CD4-positive, alpha-beta T cell treated with Interleukin-4 for 1 hour (primary cell): ENCODE results near the gene COG8.
"Not testable (repeated sequence)": the region's sequence is repeated elsewhere in the genome, so short reads cannot be mapped to it uniquely, and the experiment has no call there.

Experiments
- DNase-seq, 2 donors: peaks; one replicate each; pipeline ENCODE4 v3.0.0-alpha.2; 2020 to 2022

The COG8 gene

GRCh38 chr16:69339289-69340094 is at the start of gene COG8, which contains the start of gene NIP7:
Gene COG8, minus strand, starts transcription at chr16:69339564. Its CDS starts 12 bp downstream, at chr16:69339552.
Gene NIP7, plus strand, starts transcription at chr16:69339772. Its CDS starts 58 bp downstream, at chr16:69339830.
- peak; percentile 94 to 96 for DNase-seq

DNA sequence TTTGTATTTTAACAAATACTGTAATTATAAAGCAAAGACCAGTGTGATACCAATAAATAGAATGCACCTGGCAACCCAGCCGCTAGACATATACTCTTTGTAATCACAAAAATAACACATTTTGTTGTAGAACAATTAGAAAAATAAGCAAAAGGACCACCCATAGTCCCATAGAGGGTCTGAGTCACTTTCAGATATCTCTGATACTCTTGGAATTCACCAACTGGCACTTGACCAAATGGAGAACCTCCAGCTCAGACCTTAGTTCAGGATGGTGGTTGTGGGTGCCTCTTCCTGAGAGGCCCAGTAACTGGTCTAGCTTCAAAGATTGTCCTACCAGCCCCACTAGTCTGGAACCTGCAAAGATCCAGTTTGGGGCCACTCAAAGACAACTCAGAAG is 47.2 kb upstream of the COG8 start:
- no peak for DNase-seq

GRCh38 chr16:69384974-69385373 is 45.6 kb upstream of the COG8 start:
- DNase-seq: no peak

- no peak for DNase-seq
Observed at GRCh38 chr16:69382421-69382820, 43.1 kb upstream of the COG8 start.

DNA sequence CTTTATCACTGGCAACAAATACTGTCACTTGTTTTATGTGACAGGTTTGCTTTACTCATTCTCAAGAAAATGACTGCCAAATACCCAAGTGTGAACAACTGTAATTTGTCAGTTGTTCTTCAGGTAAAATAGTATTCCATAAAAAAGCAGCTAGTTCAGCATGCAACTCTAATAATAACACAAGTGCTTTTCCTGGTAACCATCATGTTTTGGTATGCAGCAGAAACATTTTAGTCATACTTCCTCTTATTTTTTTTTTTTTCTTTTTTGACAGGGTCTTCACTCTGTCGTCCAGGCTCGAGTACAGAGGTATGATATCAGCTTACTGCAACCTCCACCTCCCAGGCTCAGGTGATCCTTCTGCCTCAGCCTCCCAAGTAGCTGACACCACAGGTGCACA is 41.9 kb upstream of the COG8 start:
- DNase-seq: no peak

DNA sequence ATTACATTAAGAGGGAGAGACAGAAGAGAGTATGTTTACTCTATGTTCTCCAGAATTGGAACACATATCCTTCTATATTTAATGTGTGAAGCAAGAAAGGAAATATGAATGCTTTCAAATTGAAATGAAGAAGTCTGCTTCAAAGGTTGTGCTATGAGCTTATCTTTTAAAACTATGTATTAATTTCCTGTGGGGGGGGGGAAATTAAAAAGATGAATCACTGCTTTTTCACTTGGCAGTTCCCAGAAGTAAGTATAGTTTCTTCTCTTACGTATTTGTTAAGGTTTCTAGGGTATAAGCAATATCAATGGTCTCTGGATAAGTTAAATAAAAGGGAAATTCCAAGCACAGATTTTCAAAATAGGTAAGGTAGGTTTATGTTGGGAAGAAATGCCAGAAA is 39.4 kb upstream of the COG8 start:
- no peak for DNase-seq

DNA sequence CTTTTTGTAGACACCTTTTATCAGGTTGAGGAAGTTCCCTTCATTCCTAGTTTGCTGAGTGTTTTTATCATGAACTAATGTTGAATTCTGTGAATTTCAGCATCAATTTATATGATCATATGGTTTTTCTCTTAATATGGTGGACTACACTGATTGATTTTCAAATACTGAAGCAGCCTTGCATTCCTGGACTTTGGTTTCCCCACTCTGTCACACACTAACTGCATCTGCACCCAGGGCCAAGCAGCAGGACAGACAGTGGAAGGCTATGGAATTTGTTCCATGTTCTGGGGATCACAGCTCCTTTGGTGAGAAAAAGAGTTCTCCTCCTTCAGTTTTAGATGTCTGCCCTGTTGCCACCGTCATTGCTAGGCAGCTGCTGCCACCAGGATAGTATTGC is 38.7 kb upstream of the COG8 start:
- DNase-seq: no peak

- no peak for DNase-seq
Observed at GRCh38 chr16:69376393-69377059, 37.2 kb upstream of the COG8 start.

GRCh38 chr16:69373019-69373418 is 33.7 kb upstream of the COG8 start:
- DNase-seq: no peak

DNA sequence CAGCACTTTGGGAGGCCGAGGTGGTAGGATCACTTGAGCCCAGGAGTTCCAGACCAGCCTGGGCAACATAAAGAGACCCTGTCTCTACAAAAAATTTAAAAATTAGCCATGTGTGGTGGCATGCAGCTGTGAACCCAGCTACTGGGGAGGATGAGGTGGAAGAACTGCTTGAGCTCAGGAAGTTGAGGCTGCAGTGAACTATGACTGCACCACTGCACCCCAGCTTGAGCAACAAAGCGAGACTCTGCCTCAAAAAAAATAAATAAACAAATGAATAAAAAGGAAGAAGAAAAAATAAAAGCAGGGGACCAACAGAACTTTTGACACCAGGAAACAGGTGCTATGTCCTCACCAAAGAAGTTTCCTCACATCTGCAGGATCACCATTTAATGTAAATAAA is 32.2 kb upstream of the COG8 start:
- peak in 1 of 2 donors; percentile 22 for DNase-seq

GRCh38 chr16:69368866-69369265 is 29.5 kb upstream of the COG8 start:
- DNase-seq: no peak

- DNase-seq: no peak
Observed at GRCh38 chr16:69367980-69368379, 28.6 kb upstream of the COG8 start.

DNA sequence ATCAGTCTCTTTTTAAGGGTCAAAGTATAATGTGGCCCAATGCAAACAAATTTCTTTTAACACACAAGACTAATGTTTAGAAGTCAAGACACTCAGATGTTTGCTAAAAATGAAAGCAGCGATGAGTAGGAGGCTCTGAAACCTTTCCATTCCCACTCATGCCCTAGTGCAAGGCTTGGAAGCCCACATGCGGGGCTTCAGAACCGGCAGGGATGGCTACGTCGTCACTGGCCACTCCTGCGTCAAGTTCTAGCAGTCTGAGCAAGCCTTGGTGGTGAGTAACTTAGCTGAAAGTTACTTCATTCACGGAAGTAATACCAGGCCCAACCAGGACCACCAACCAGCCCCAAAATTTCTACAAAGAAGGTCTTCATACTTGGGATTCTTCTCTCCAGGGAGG is 27.1 kb upstream of the COG8 start:
- DNase-seq: no peak

GRCh38 chr16:69365901-69366300 is 26.5 kb upstream of the COG8 start:
- DNase-seq: no peak

GRCh38 chr16:69364088-69364487 is 24.7 kb upstream of the COG8 start:
- no peak for DNase-seq

DNA sequence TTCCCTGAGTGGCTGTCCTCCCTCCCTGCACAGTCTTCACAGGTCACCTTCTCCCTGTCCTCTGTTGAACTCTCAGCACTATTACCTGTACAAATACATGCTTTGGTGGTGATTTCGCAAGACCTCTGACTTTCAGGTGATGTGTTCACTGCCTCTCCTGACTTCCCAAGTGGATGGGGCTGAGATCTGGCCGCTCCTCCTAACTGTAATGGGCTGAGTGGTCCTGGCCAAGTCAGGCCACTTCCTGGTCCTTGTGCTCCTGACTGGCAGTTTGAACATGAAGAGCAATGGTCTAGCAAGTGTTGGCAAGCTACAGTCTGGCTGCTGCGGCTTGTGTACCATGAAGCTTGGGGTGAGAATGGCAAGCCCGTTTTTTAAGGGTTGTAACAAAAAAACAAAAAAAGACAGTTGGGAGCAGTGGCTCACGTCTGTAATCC is 23.9 kb upstream of the COG8 start:
- DNase-seq: no peak

DNA sequence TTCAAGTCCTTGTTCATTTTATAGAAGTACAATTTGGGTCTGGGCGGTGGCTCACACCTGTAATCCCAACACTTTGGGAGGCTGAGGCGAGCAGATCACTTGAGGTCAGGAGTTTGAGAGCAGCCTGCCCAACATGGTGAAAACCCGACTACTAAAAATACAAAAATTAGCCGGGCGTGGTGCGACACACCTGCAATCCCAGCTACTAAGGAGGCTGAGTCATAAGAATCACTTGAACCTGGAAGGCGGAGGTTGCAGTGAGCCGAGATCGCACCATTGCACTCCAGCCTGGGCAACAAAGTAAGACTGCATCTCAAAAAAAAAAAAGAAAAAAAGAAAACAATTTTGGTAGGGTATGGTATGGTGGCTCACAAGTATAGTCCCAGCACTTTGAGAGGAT is 20.7 kb upstream of the COG8 start:
- DNase-seq: not testable (repeated sequence)

DNA sequence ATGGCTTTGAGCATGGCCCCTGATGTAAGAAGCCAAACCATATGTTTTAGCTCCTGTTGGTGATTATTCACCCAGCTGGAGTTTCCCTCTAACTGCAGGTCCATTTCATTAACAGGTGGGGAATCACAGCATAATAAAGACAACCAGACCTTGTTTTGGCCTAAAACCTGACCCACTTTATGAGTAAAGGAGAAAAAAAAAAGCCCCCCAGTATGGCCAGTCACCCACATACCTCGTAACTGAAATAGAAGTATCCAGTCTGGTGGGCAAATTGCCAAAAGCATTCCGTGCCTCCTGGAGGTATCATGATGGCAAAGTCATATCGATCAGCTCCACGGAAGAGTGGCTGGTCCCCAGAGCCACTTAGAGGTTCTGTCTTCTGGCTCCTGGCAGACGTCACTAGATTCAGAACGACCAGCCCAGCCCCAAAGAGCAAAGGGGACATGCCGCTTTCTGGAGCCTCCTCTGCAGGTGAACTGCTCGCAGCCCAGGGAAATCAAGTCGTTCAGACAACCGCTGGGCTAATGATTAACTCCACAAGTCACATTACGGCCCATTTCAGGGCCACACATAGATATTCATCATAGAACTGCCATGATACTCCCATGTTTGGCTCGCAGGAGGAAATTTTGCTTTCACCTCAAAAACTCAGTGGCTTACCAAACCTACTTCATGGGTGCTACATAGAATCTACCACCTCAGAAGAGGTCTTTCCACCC is 12.1 kb upstream of the COG8 start, which contains the start of gene TMED6:
TMED6 (minus strand) TSS at position 478 of the 719 bp plus-strand sequence; CDS start at position 445, 33 bp downstream.
- DNase-seq: no peak

GRCh38 chr16:69350536-69351133 is 11.3 kb upstream of the COG8 start:
- DNase-seq: no peak

GRCh38 chr16:69349536-69349935 is 10.2 kb upstream of the COG8 start:
- DNase-seq: no peak

- DNase-seq: no peak
Observed at GRCh38 chr16:69348222-69348621, 8.9 kb upstream of the COG8 start.

GRCh38 chr16:69346683-69347082 is 7.3 kb upstream of the COG8 start:
- DNase-seq: no peak

GRCh38 chr16:69345923-69346322 is 6.6 kb upstream of the COG8 start:
- DNase-seq: peak in 1 of 2 donors; percentile 7
